GM18858 (cell line): ENCODE measurements around the gene SLC8A1.

Experiments used
- ATAC-seq: cut with Tn5 transposase; IDR thresholded peaks from one replicate; pipeline ENCODE4 v1.9.1; 2021; ENCODE audit not compliant: unreplicated experiment

The SLC8A1 gene

DNA sequence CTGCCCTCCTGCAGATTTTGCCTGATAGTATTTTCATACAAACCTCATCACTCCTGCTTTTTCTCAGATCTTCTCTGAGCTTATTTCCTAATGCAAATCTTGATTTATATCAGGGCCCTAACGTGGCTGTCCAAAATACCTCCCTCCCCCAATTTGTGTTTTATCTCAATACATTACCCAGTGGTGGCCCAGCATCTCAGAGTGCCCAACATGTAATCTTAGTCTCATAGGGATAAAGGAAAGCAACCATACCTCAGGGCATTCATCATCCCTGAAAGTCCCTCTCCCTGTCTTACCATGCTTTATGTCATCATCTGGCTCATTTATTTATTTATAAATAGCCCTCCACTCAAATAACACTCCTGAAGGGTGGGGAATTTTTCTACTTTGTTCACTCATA is 135.3 kb downstream of the SLC8A1 start:
- no peak for ATAC-seq

DNA sequence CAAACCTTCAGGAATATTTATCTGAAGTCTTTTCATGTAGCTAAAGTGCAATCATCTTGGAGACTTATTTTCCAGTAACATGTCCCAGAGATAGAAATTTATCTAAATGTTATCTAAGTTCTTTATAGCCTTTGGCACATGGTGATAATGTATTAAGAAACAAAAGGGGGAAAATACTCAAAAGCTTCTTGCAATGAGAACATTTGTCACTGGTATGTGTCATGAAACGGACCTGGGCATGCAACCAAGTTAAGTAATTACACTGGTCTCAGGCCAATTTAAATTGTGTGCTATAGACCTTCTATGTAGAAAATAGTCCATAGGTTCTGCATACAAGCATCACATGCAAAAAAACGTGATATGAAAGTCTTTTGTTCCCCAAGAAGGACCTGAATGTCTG is 136.2 kb downstream of the SLC8A1 start:
- no peak for ATAC-seq

GRCh38 chr2:40311026-40311425 is 140.9 kb downstream of the SLC8A1 start:
- ATAC-seq: no peak

DNA sequence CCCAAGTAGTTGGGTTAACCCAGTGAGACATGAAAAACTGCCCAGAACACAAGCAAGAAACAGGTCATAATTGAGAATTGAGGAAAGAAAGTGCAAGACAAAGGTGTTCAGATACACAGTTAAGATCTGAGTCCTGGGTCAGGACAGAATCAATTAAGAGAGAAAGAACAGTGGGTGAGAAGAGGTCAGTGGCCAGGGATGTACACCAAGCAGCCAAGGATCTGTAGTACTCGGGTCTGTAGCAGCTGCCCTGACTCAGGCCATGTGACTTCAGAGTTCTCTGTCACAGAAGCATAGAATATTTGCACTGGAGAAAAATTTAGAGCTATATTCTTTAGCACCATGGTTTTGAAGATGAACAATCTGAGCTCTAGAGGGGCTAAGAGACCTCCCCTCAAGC is 141.6 kb downstream of the SLC8A1 start:
- ATAC-seq: no peak

DNA sequence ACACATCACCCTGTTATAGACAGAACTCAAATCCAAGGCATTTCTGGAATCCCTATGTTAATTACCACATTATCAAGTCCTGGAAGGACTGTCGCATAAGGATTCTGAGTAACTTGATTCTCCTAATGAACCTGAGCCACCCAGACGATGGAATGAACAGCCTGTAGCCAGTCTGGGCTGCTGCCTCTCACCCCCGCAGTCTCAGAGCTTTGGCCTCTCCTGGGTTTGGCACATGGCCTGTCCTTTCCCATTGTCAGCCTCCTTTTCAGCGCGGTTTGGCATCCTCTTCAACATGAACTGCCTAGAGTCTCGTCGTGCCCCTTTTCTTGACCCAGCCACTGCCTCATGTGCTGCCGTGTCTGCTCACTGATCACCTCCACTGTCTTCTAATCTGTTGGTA is 147.6 kb downstream of the SLC8A1 start:
- no peak for ATAC-seq

DNA sequence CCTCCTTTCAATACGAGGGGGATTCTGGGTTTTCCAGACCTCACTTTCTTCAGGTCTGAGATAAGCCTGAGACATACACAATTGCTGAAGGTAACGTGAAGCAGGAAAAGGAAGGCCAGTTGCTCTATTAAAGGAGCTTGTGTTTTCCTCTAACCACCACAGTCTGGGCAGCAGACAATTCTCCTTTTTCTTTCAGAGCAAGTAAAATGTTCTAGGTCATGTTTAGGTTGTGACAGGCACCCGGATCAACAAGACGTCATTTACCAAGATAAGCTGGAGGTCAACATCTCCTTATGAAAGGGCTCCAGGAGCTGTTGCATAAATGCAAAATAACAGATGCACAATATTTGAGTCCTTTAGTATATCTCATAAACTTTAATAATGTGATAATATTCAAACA is 148.1 kb downstream of the SLC8A1 start:
- ATAC-seq: no peak

- no peak for ATAC-seq
Observed at GRCh38 chr2:40302751-40303325, 149.1 kb downstream of the SLC8A1 start.

- no peak for ATAC-seq
Observed at GRCh38 chr2:40300391-40300790, 151.5 kb downstream of the SLC8A1 start.

- no peak for ATAC-seq
Observed at GRCh38 chr2:40299781-40300180, 152.1 kb downstream of the SLC8A1 start.

GRCh38 chr2:40299173-40299572 is 152.7 kb downstream of the SLC8A1 start:
- no peak for ATAC-seq

GRCh38 chr2:40298026-40298425 is 153.9 kb downstream of the SLC8A1 start:
- no peak for ATAC-seq

DNA sequence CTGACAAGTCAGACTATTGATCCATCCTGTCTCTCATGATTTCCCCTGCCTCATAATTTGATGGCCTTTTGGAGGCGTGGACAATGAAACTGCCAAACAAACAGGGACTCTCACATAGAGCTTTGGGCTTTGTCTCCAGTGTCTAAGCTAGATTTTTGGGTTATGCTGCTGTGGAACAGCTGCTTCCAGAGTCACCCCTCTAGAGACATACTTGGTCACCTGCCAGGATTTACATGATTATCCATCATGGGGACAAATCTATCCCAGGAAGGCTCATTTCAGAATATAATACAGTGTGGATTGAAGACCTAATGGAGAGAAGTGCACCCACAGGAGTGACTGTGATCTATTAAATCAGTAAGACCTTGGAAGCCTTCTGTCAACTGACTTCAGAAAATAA is 159.6 kb downstream of the SLC8A1 start:
- no peak for ATAC-seq

DNA sequence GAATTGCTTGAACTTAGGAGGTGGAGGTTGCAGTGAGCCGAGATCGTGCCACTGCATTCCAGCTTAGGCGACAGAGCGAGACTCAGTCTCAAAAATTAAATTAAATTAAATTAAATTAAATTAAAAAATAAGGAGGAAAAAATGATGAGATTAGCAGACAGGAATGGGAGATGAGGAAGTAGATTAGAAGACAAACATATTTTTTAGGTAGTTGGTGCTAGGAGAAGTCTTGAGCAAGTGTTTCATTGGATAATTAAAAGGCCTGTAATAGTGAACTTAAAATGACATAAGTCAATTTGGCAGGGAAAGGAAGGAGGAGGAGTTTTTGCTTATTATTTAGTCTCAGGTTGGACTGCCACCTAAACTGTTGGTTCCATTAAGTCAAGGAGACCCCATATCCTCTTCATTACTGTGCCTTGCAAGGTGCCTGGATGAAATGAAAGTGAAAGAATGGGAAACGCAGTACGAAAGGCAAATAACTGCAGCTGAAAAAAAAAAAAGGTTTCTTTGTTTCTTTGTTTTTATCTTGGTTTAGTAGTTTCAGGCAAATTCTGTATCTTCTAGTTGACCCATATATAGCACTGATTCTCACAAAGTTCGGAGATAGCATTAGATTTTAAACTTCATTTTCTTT is 162.0 kb downstream of the SLC8A1 start:
- ATAC-seq: no peak

GRCh38 chr2:40287773-40288172 is 164.1 kb downstream of the SLC8A1 start:
- ATAC-seq: no peak

- ATAC-seq: no peak
Observed at GRCh38 chr2:40287195-40287594, 164.7 kb downstream of the SLC8A1 start.

DNA sequence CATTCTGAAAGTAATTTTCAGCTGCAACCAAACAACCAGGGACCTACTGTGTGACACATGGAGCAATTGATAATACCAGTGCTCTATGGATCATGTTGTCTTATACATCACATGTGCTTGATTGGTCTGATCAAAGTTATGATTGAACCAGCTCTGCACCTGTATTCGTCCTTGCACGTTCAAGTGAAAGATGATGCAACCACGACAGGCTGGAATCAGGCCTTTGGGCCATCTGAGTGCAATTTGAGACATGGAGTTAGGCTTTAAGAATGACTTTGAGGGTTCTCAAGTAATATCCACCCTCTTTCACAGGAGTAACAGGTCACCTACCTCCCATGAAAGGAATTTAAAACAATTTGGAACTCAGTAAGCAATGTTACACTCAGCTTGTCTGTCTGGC is 165.2 kb downstream of the SLC8A1 start:
- no peak for ATAC-seq

DNA sequence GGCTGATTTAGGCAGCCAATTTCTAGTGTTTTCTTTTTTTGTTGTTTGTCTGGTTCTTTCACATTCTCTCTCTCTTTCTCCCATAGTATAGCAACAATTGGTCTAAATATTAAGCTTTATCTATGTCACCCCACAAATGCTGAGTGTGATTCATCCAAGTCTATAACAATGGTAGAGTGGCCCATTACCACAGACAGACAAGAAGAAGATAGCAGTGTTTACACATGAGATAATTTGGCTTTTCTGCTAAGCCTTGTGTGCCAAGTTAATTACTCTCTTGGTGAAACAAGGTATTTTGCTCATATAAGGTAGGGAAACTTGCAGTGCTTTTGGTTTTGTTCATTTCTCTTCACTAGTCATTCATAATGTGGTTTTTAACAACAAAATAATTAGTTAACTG is 166.5 kb downstream of the SLC8A1 start:
- ATAC-seq: no peak

GRCh38 chr2:40284797-40285196 is 167.1 kb downstream of the SLC8A1 start:
- ATAC-seq: no peak

- ATAC-seq: no peak
Observed at GRCh38 chr2:40283111-40283909, 168.6 kb downstream of the SLC8A1 start.

- peak; percentile 22 for ATAC-seq
Observed at GRCh38 chr2:40282428-40282827, 169.5 kb downstream of the SLC8A1 start.

GRCh38 chr2:40281021-40281940 is 170.6 kb downstream of the SLC8A1 start:
- ATAC-seq: peak; percentile 77
